LNCAP (cell line): Measurements from ENCODE around the gene BGN.

Source experiments
- TF ChIP-seq, protein P1 (sequence below): fragments of 450-650 bp; IDR thresholded peaks from 2 replicates; pipeline ENCODE4 v1.5.1; 2017; ENCODE audit warnings: mild to moderate bottlenecking

Gene BGN

DNA sequence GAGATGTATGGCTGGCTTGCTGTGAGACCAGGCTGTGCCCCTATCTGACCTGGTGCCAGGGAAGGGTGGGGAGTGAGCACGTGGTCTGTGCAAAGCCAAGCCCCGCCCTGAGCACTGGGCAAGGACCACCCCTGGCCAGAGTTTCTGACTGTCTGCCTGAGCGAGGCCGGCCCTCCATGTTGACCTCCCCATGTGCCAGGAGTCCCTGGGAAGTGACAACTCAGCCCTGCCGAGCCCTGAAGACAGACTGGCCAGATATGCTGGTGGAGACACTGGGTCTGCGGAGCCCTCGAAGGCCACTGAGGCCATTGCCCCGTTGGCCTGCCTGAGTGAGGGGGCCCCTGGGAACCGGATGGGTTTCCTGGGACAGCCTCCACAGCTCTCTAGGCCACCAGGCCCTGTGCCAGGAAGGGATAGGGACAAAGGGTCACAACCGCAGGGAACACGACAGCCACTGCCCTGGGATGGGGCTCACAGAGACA, 7.1 kb upstream of the BGN start:
- TF ChIP-seq, protein P1, sequence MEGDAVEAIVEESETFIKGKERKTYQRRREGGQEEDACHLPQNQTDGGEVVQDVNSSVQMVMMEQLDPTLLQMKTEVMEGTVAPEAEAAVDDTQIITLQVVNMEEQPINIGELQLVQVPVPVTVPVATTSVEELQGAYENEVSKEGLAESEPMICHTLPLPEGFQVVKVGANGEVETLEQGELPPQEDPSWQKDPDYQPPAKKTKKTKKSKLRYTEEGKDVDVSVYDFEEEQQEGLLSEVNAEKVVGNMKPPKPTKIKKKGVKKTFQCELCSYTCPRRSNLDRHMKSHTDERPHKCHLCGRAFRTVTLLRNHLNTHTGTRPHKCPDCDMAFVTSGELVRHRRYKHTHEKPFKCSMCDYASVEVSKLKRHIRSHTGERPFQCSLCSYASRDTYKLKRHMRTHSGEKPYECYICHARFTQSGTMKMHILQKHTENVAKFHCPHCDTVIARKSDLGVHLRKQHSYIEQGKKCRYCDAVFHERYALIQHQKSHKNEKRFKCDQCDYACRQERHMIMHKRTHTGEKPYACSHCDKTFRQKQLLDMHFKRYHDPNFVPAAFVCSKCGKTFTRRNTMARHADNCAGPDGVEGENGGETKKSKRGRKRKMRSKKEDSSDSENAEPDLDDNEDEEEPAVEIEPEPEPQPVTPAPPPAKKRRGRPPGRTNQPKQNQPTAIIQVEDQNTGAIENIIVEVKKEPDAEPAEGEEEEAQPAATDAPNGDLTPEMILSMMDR, result no peak

DNA sequence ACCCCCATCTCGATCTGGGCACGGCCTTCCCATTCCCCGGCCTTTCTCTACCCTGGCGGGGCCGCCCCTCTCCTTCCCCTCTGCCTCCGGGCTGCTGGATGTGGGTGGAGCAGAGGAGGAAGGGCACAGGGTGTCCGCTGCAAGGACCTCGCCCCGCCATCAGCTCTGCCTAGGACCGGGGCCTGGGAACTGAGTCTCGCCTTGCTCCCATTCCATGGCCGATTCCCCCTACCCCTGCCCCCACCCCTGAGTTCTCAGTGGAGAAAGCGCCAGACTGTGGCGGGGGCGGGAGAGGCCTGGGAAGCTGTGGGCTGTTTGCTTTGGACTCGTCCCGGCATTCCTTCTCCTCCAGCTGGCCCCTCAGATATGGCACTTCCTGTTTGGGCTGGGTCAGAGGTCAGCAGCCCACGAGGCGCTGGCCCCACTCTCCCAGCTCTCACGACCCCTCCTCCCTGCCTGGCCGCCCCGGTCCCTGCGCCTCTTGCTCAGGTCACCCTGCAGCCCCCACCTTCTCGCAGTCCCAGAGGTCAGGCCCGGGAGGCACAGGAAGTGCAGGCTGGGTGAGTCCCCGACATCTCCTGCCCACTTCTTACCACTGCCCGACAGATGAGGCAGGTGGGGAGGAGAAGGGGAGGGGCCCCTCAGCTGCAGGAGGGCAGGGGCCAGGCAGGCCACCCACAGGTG, 6.4 kb upstream of the BGN start:
- TF ChIP-seq, protein P1, result no peak

DNA sequence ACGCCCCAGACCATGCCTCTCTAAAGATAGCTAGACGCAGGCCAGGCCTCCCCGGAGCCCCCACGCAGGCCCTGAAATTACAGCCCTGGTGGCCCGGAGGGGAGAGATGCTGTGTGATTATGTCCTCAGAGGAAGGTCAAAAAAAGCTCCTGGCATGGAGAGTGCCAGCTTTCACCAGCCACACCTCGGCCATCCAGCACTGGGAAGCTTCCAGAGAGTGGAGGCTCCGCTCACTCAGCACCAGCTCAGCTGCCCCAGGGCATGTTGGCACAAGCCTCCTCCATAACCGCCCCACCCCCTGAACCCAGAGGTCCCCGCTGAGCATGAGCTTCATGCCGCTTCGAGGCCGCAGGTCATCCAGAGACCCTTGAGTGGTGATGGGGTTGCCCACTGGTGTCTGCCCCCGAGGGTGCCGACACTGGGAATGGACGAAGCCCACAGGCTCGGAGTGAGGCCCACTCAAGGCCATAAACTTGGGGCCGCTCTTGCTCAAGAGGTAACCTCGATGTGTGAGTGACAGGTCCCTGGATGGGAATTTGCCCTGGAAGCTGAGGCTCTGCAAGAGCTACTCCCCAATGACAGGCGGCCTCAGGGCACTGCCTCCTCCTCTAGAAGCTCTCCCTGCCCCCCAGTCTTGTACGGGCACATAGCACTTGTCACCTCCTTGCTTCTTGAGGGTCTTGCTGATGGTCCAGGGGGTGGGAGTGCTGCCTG, 4.4 kb upstream of the BGN start:
- TF ChIP-seq, protein P1, result no peak

DNA sequence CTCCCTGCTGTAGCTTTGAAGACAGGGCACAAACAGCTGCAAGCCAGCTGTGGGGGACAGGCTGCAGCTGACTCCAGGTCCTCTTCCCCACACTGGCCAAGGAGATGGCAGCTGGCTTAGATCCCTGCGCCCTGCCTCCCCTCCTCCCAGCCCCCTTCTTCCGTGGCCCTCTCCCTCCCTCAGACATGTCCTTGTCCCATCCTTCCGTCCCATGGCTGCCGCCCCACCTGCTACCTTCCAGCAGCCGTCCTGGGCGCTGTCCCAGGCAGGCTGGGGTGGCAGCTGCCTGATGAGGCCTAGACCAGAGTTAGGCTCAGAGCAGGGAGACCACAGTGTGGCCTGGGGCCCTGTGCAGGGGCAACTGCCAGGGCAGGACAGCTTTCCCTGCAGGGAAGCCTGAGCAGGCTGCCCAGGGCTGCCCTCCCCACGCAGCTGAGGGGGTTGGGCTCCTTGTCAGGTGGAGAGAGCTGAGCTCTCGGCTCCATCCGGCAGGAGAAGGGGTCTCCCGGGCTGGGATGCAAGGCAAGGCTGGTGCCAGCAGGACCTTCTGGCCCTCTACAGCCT, 3.3 kb upstream of the BGN start:
- TF ChIP-seq, protein P1, result no peak

DNA sequence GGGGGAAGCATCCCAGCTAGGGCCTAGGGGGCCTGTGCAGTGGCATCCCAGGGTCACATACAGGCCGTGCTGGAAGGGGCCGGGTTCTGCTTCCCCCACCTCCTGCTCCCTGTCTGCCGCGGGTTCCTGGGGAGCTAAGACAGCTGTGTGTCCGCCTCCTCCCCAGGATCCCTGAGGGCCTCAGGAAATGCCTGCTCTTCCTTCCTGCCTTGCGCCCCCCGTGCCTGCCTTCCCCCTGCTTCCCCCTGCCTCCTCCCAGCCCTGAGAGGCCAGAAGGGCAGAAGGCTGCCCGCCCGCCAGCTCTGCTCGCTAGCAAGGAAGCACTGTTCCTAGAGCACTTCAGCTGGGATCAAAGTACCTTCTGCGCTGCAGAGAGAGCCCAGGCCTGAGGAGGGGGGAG, 2.9 kb upstream of the BGN start:
- TF ChIP-seq, protein P1, result no peak

DNA sequence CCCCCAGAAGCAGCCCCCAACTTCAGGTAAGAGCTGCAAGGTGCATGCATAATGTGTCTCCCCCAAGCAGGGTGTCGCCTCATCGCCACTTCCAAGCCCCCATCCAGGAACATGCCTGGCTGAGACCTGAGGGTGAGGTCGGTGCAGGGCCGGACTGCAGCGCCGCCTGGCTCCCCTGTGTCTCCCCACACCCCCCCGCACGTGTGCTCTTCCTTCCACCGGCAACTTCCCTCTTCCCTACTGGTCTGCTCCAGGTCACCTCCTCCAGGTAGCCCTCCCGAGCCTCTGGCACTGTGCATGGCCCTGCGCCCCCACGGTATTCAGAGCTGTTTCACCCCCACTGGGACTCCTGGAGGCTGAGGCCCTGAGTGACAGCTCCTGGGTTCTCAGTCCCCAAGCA, 2.2 kb upstream of the BGN start:
- TF ChIP-seq, protein P1, result no peak

DNA sequence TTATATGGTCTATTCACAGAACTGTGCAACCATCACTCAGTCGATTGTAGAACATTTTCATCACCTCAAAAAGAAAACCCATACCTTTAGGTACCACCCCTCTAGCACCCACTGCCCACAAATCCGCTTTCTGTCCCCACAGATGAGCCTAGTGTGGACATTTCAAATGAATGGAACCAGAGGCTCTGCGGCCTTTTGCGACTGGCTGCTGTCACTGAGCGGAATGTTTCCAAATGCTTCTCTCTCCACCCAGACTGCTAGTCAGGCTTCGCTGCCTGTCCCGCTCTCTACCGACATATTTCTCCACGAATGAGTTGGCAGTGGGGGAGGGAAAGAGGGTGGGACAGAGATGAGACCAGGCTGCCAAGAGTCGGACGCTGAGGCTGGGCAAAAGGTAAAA, 1.7 kb upstream of the BGN start:
- TF ChIP-seq, protein P1, result no peak
